ENCODE data around the gene SPDYE16. TPM values are rescaled to one million over a fixed set of nuclear protein-coding genes. Genes with fewer than 3 reads are reported as not detected.
"Not testable (repeated sequence)": the region's sequence is repeated elsewhere in the genome, so short reads cannot be mapped to it uniquely, and the experiment has no call there.

SPDYE16 gene
- total RNA-seq, 2 experiments from 2014 or later: 0.21 to 0.88 TPM

- POLR2A ChIA-PET; CTCF ChIA-PET (ENCODE audit: unreplicated experiment); H3K79me2 ChIP-seq (ENCODE audit: insufficient read depth, low read depth, low read length): not testable (repeated sequence)
These were observed 27.3 kb upstream of the SPDYE16 start for GRCh38 chr7:76570324-76570775.

GRCh38 chr7:76568742-76569141, 25.6 kb upstream of the SPDYE16 start:
- POLR2A ChIA-PET; intact Hi-C loops (cut with micrococcal nuclease; ENCODE audit: unreplicated experiment); H3K27ac ChIP-seq (ENCODE audit: low read depth, low read length, poor library complexity, severe bottlenecking); H2AFZ ChIP-seq (ENCODE audit: low read length); BruUV-seq (replicated peaks); H3K79me2 ChIP-seq (ENCODE audit: insufficient read depth, low read depth, low read length); H4K20me1 ChIP-seq (ENCODE audit: insufficient read depth, low read length); H3K4me1 ChIP-seq (ENCODE audit: insufficient read depth, low read length, poor library complexity, severe bottlenecking); H3K9me3 ChIP-seq (ENCODE audit: low read length); DNase-seq (ENCODE audit: low spot score); H3K9me2 ChIP-seq (ENCODE audit: insufficient read depth, low read length); H3K4me2 ChIP-seq (ENCODE audit: low read length); H3K4me3 ChIP-seq (ENCODE audit: low read depth, low read length, poor library complexity, severe bottlenecking); CTCF ChIA-PET (ENCODE audit: unreplicated experiment): not testable (repeated sequence)
- peaks cover 12% of the 10 kb centered on the region for H3K36me3 ChIP-seq (ENCODE audit: insufficient read depth, low read length)

More at GRCh38 chr7:76570324-76570775, 27.3 kb upstream of the SPDYE16 start:
- H2AFZ ChIP-seq (ENCODE audit: low read length); DNase-seq (ENCODE audit: low spot score); H4K20me1 ChIP-seq (ENCODE audit: insufficient read depth, low read length); H3K9me2 ChIP-seq (ENCODE audit: insufficient read depth, low read length); H3K4me1 ChIP-seq (ENCODE audit: insufficient read depth, low read length, poor library complexity, severe bottlenecking); BruUV-seq (replicated peaks); H3K4me3 ChIP-seq (ENCODE audit: low read depth, low read length, poor library complexity, severe bottlenecking); intact Hi-C loops (cut with micrococcal nuclease; ENCODE audit: unreplicated experiment); H3K4me2 ChIP-seq (ENCODE audit: low read length); H3K9me3 ChIP-seq (ENCODE audit: low read length); H3K27ac ChIP-seq (ENCODE audit: low read depth, low read length, poor library complexity, severe bottlenecking): not testable (repeated sequence)
- H3K36me3 ChIP-seq (ENCODE audit: insufficient read depth, low read length): peaks cover 12% of the 10 kb centered on the region

- TSS peak; percentile 12 for BruUV-seq (replicated peaks)
These were observed 24.7 kb upstream of the SPDYE16 start for GRCh38 chr7:76567753-76568152.

GRCh38 chr7:76567311-76567710, 24.2 kb upstream of the SPDYE16 start:
- H4K20me1 ChIP-seq (ENCODE audit: insufficient read depth, low read length); H3K4me2 ChIP-seq (ENCODE audit: low read length); H3K79me2 ChIP-seq (ENCODE audit: insufficient read depth, low read depth, low read length); H3K9me2 ChIP-seq (ENCODE audit: insufficient read depth, low read length); POLR2A ChIA-PET; H2AFZ ChIP-seq (ENCODE audit: low read length); H3K9me3 ChIP-seq (ENCODE audit: low read length); H3K4me1 ChIP-seq (ENCODE audit: insufficient read depth, low read length, poor library complexity, severe bottlenecking); BruUV-seq (replicated peaks); H3K27ac ChIP-seq (ENCODE audit: low read depth, low read length, poor library complexity, severe bottlenecking); H3K36me3 ChIP-seq (ENCODE audit: insufficient read depth, low read length); intact Hi-C loops (cut with micrococcal nuclease; ENCODE audit: unreplicated experiment); CTCF ChIA-PET (ENCODE audit: unreplicated experiment); DNase-seq (ENCODE audit: low spot score); H3K4me3 ChIP-seq (ENCODE audit: low read depth, low read length, poor library complexity, severe bottlenecking): not testable (repeated sequence)

More at GRCh38 chr7:76567753-76568152, 24.7 kb upstream of the SPDYE16 start:
- H3K4me3 ChIP-seq (ENCODE audit: low read depth, low read length, poor library complexity, severe bottlenecking); H4K20me1 ChIP-seq (ENCODE audit: insufficient read depth, low read length); H2AFZ ChIP-seq (ENCODE audit: low read length); H3K79me2 ChIP-seq (ENCODE audit: insufficient read depth, low read depth, low read length); H3K9me2 ChIP-seq (ENCODE audit: insufficient read depth, low read length); CTCF ChIA-PET (ENCODE audit: unreplicated experiment); intact Hi-C loops (cut with micrococcal nuclease; ENCODE audit: unreplicated experiment); H3K4me1 ChIP-seq (ENCODE audit: insufficient read depth, low read length, poor library complexity, severe bottlenecking); H3K9me3 ChIP-seq (ENCODE audit: low read length); H3K4me2 ChIP-seq (ENCODE audit: low read length); DNase-seq (ENCODE audit: low spot score); POLR2A ChIA-PET; H3K36me3 ChIP-seq (ENCODE audit: insufficient read depth, low read length); H3K27ac ChIP-seq (ENCODE audit: low read depth, low read length, poor library complexity, severe bottlenecking): not testable (repeated sequence)

DNA sequence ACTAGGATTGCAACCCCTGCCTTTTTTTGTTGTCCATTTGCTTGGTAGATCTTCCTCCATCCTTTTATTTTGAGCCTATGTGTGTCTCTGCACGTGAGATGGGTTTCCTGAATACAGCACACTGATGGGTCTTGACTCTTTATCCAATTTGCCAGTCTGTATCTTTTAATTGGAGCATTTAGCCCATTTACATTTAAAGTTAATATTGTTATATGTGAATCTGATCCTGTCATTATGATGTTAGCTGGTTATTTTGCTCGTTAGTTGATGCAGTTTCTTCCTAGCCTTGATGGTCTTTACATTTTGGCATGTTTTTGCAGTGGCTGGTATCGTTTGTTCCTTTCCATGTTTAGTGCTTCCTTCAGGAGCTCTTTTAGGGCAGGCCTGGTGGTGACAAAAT, 21.9 kb upstream of the SPDYE16 start:
- intact Hi-C loops (cut with micrococcal nuclease; ENCODE audit: unreplicated experiment); H3K79me2 ChIP-seq (ENCODE audit: insufficient read depth, low read depth, low read length); CTCF ChIA-PET (ENCODE audit: unreplicated experiment): not testable (repeated sequence)

DNA sequence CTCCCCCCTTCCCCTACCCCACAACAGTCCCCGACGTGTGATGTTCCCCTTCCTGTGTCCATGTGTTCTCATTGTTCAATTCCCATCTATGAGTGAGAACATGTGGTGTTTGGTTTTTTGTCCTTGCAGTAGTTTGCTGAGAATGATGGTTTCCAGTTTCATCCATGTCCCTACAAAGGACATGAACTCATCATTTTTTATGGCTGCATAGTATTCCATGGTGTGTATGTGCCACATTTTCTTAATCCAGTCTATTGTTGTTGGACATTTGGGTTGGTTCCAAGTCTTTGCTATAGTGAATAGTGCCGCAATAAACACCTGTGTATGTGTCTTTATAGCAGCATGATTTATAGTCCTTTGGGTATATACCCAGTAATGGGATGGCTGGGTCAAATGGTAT, 18.2 kb upstream of the SPDYE16 start:
- H3K9me2 ChIP-seq (ENCODE audit: insufficient read depth, low read length); POLR2A ChIA-PET; H4K20me1 ChIP-seq (ENCODE audit: insufficient read depth, low read length); H3K4me3 ChIP-seq (ENCODE audit: low read depth, low read length, poor library complexity, severe bottlenecking); H3K9me3 ChIP-seq (ENCODE audit: low read length); DNase-seq (ENCODE audit: low spot score); H3K36me3 ChIP-seq (ENCODE audit: insufficient read depth, low read length); H3K4me1 ChIP-seq (ENCODE audit: insufficient read depth, low read length, poor library complexity, severe bottlenecking); CTCF ChIA-PET (ENCODE audit: unreplicated experiment); H3K79me2 ChIP-seq (ENCODE audit: insufficient read depth, low read depth, low read length); intact Hi-C loops (cut with micrococcal nuclease; ENCODE audit: unreplicated experiment); BruUV-seq (replicated peaks); H3K4me2 ChIP-seq (ENCODE audit: low read length); H3K27ac ChIP-seq (ENCODE audit: low read depth, low read length, poor library complexity, severe bottlenecking); H2AFZ ChIP-seq (ENCODE audit: low read length): not testable (repeated sequence)

More for the DNA sequence above, 21.9 kb upstream of the SPDYE16 start:
- H4K20me1 ChIP-seq (ENCODE audit: insufficient read depth, low read length); H3K9me3 ChIP-seq (ENCODE audit: low read length); H3K4me1 ChIP-seq (ENCODE audit: insufficient read depth, low read length, poor library complexity, severe bottlenecking); DNase-seq (ENCODE audit: low spot score); H3K4me3 ChIP-seq (ENCODE audit: low read depth, low read length, poor library complexity, severe bottlenecking); H3K36me3 ChIP-seq (ENCODE audit: insufficient read depth, low read length); H2AFZ ChIP-seq (ENCODE audit: low read length); H3K27ac ChIP-seq (ENCODE audit: low read depth, low read length, poor library complexity, severe bottlenecking); BruUV-seq (replicated peaks); H3K4me2 ChIP-seq (ENCODE audit: low read length); H3K9me2 ChIP-seq (ENCODE audit: insufficient read depth, low read length); POLR2A ChIA-PET: not testable (repeated sequence)

DNA sequence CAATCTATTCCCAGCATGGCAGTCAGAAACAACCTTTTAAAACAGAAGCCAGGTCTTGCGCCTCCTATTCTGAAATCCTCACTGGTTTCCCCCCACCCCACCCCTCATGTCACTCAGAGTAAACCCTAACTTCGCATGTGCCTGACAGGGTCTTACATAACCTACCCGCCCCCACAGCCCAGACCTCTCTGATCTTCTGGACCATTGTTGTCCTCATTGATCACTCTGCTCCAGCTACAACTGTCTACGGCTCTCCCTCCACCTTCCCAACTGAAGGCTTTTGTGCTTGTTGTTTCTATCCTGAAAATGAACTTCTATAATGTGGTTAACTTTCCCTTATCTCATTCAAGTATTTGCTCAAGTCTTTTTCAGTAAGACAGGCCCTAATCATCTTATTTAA, 17.1 kb upstream of the SPDYE16 start:
- H3K9me2 ChIP-seq (ENCODE audit: insufficient read depth, low read length); H2AFZ ChIP-seq (ENCODE audit: low read length); H3K27ac ChIP-seq (ENCODE audit: low read depth, low read length, poor library complexity, severe bottlenecking); BruUV-seq (replicated peaks); H4K20me1 ChIP-seq (ENCODE audit: insufficient read depth, low read length); POLR2A ChIA-PET; H3K36me3 ChIP-seq (ENCODE audit: insufficient read depth, low read length); H3K9me3 ChIP-seq (ENCODE audit: low read length); H3K4me2 ChIP-seq (ENCODE audit: low read length); H3K4me3 ChIP-seq (ENCODE audit: low read depth, low read length, poor library complexity, severe bottlenecking); CTCF ChIA-PET (ENCODE audit: unreplicated experiment); H3K4me1 ChIP-seq (ENCODE audit: insufficient read depth, low read length, poor library complexity, severe bottlenecking); intact Hi-C loops (cut with micrococcal nuclease; ENCODE audit: unreplicated experiment); DNase-seq (ENCODE audit: low spot score): not testable (repeated sequence)
- peaks cover 12% of the 10 kb centered on the region; the same call in 1 of the 2 replicates for H3K79me2 ChIP-seq (ENCODE audit: insufficient read depth, low read depth, low read length)

All from OCI-LY7 (cell line).